NOMO-1 treated with dmso at 0.1 percent for 144 hours (cell line): ENCODE data around the gene LAMP2.
"Not testable (repeated sequence)": the region's sequence is repeated elsewhere in the genome, so short reads cannot be mapped to it uniquely, and the experiment has no call there.

Experiments used
- DNase-seq: peaks from one replicate; lab custom pipeline; 2025; ENCODE audit not compliant: unreplicated experiment; lab: John Stamatoyannopoulos, UW

The LAMP2 gene

DNA sequence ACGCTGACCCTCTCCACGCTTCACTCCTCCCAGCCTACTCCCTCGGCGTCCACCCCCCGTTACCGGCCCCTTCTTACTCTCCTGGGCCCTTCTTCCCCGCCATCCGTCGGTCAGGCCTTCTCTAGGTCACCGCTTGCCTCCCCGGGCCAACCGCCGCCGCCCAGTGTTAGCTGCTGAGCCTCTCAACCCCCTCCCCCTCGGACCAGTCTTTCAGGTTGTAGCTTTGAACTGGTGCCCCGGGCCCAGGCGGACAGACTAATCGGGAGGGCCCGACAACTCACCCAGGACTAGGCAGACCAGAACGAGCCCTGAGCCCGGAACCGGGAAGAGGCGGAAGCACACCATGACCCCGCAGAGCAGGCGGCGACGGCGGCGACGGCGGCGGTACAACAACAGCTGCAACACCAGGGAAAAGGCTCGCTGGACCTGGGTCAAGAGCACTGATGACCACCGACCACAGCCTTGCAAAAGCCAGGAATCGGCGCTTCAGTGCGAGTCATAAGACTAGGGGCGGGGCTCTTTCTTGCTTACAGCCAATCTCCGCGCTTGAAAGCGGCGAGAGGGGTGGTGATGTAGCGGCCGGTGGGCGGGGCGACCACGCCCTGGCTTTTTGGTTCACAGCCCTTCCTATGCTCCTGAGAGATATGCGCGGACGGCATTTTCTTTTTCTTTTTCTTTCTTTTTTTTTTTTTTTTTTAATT lies at the start of gene LAMP2:
TSS of gene LAMP2 (minus strand) at position 472 of the 701 bp plus-strand sequence. CDS start at position 345, 127 bp downstream.
- peak; percentile 66 for DNase-seq

DNA sequence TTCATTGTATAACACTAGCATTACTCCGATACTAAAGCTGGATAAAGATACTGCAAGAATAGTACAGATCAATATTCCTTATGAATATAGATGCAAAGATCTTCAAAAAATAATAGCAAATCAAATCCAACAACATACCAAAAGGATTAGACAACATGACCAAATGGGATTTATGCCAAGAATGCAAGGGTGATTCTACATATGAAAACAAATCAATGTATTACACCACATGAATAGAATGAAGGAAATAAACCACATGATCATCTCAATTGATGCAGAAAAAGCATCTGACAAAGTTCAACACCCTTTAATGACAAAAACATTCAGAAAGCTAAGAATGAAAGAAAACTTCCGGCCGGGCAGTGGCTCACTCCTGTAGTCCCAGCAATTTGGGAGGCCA lies 48.8 kb upstream of the LAMP2 start:
- DNase-seq: no peak

DNA sequence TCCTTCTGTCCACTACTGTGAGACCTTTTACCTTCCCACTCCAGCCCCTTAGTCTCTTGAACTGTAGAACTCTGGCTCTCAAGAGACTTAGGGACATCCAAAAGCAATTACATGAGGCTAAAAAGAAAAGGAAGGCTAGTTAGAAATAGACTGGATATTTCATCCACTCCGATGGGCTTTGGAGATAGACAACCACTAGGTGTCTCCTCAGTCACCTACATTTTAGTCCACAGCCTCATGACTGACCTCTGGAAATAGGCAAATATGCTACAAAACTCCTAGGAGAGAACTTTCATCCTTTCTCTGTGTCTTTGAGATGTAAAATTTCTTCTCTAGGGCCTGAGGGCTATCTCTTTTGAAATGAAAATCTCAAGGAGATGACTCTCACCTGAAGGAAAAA lies 45.1 kb upstream of the LAMP2 start:
- DNase-seq: no peak

DNA sequence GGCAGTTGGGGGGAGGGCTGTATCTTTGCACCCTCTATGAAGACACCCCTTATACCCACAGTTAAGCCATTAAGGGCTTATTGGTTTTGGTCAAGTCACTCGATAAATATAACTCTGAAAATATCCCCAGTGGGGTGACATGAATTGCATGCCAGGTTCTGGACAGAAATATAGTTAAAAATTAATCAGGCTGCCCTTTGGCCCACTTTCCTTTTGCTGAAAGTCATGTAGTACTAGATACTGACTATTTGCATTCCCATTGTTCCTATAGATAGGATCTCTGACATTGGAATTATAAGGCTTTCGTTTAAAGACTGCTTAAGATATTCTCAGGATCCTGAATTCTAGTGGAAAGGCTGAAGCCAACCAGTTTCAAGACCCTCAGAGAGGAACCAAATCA lies 43.5 kb upstream of the LAMP2 start:
- DNase-seq: no peak

DNA sequence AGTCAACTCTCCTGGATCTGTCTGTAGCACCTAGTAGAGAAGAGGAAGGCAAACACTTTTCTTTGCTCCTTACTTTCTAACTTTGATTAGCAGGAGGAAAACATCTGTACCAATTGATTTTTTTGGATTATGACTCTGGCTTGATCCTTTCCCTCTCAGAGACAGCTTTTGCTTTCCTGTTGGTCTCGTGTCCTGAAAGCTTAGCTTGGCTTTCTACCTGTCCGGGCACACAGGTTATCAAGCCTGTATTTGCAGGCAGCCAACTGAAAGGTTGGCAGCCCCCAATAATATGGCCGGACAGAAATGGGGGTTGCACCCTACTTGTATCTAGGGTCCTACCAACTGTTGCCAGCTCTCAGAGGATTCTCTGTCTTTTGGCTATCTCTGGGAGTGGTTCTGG lies 43.1 kb upstream of the LAMP2 start:
- DNase-seq: no peak

DNA sequence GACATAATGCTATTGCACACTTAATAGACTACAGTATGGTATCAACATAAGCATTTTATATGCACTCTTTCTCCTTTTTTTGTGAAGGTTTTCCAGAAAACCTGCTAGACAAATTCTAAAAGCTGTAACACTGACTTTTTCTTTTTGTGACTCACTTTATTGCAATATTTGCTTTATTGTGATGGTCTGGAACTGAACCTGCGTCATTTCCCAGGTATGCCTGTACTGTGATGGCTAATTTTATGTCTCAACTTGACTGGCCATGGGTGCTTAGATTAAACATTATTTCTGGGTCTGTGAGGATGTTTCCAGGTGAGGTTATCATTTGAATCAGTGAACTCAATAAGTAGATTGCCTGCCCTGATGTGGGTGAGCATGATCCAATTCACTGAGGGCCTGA lies 35.5 kb upstream of the LAMP2 start:
- DNase-seq: no peak

DNA sequence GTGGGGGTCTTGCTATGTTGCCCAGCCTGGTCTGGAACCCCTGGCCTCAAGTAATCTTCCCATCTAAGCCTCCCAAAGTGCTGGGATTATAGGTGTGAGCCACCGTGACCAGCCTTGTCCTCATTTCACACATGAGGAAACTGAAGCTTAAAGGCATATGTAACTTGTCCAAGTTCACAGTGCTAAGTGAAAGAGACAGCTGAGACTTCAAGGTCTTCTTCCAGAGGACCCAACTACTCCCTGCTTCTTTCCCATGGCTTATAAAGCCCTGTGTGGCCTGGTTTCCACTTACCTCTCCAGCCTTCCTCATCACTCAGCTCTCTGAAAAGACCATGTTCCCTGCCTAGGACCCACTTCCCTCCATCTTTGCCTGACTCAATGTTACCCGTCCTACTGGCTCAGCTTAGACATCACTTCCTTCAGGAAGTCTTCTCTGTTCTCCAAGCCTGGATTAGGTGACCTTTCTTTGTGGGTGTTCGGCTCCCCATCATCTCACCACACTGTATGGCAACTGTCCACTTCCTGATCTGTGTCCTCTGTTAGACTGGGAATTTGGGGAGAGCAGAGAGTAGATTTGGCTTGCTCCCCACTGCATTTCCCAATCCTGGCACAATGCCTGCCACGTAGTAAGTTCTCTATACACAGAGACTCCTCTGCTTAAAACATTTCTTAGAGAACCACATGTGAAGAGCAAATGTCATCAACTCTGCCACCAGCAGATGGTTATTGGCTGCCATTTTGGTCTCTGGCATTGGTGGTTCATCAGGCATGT lies 30.4 kb upstream of the LAMP2 start:
- no peak for DNase-seq

DNA sequence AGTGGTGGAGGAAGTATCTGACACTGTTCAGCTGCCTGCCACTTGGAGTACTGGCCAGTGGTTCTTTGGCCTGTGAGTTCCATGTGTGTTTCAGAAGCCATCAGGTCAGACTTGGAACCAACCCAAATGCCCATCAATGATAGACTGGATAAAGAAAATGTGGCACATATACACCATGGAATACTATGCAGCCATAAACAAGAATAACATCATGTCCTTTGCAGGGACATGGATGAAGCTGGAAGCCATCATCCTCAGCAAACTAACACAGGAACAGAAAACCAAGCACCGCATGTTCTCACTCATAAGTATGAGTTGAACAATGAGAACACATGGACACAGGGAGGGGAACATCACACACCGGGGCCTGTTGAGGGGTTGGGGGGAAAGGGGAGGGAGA lies 21.0 kb upstream of the LAMP2 start:
- DNase-seq: not testable (repeated sequence)

DNA sequence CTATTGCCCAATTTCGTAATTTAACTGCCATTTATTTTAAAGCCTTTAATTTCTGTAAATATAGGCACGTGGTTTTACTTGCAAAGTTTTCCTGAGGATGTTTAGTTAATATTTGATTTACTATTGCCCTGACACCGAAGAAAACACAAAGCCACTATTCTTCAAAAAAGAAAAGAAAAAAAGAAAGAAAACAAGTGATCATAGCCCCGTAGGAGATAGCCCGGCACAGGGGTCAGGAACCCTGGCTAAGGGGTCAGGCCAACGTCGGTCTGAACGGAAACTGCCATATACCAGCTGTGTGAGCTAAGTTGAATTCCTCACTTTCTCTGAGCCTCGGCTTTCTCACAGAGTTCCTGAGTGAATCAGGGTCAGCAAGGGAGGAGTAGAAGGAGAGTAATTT lies 17.7 kb upstream of the LAMP2 start:
- DNase-seq: no peak

DNA sequence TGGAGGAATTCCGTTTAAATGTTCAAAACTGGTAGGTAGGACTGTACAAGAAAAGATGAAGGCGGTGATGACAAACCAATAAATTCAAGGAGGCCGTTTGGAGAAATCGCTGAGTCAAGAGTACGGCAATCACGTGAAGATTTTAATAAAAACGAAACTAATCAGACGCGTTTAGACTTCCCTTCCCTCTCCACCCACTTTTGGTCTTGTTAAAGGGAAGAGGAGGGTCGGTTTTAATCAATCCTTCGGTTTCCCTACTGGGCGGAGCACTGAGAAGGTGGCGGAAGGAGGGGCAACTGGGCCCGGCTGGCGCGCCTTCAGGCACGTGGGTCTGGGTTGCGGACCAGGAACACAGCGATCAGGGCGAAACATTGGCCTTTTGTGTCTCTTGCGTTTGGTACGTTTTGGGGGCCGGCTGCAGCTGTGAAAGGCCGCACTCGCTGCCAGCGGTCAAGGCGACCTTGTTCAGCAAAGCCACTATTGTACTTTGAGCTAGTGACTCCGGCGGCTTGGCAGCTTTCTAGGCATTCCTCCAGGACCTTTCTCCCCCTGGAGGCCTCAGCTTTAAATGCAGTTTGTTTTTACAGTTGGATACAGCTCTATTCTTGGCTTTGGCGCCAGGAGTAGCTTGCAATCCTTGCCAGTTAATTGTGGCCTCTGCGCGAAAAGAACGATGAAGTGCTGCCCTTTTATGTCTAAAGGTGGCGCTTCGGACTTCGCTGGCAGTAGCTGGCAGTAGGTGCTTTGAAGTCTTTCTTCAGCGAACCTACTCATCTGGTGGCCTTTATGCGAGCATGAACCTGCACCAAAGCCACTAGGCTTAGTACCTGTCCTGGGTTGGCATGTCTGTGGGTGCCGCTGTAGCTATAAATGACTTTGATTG lies 16.8 kb upstream of the LAMP2 start:
- DNase-seq: peak; percentile 95

DNA sequence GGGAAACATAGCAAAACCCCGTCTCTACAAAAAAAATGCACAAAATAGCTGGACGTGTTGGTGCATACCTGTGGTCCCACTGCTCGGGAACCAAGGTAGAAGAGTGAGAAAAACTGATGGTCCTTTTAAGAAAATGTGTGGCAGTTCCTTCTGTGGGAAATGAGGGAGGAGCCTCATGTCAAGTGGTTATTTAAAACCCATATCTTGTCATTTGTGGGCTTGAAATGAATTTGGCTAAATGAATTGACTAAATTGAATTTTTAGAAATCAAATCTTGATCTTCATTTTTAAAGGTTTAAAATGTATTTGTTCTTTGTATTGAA lies 16.2 kb upstream of the LAMP2 start:
- no peak for DNase-seq

DNA sequence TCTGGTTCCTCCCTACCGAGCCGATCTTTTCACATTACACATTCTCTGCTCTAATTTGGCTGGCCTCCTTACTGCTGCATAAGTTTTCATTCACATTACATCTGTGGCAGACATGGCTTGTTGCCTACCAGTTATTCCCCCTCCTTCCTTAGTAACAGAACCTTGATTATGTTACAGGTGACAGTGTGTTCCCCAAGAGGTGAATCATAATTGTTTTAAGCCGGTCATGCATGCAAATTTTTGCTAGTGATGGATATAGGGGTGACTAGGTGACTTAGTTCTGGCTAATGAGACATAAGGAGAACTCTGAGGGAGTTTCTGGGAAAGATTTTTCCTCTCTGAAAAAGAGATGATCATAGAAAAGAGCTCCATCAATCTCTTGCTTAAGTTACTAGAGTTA lies 8.4 kb upstream of the LAMP2 start:
- DNase-seq: no peak

DNA sequence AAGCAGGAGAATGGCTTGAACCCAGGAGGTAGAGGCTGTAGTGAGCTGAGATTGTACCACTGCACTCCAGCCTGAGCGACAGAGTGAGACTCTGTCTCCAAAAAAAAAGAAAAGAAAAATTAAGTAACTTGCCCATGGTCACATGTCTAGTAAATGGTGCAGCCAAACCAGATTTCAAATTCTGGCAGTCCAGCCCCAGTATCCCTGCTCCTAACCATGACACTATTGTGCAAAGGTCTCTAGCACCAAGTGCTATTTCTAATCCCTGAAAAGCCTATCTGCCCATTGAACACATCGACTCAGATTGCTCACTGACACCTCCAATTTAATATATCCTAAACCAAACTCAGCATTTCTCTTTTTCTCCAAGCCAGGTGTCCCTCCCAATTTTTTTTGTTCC lies 7.6 kb upstream of the LAMP2 start:
- DNase-seq: no peak

DNA sequence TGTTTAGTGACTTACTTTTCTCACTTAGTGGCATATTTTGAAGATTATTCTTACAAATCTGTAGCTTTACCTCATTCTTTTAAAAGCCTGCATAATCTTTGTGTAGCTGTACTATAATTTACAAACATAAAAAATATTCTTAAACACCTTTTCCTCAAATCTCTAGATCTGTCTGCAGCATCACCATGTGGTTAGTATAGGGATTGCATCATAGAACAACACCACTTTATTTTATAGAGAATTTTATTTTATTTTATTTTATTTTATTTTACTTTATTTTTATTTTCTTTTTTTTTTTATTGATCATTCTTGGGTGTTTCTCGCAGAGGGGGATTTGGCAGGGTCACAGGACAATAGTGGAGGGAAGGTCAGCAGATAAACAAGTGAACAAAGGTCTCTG lies 6.4 kb upstream of the LAMP2 start:
- DNase-seq: not testable (repeated sequence)

DNA sequence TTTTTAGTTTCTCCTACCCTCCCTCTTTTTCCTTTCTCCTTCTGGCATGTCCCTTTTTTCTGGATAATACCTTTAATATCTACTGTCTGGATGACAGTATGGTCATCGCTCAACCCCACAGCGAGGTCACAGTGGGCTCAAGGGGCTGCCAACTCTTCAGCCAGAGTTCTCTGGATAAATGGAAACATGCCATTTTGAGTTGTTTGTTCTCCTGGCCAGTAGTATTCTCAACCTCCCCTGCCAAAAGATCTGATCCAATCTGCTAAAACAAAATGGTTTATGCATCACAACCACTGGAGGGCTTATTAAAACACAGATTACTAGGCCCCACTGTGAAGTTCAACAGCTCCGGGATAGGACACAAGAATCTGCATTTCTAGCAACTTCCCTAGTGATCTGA lies 5.0 kb upstream of the LAMP2 start:
- no peak for DNase-seq

DNA sequence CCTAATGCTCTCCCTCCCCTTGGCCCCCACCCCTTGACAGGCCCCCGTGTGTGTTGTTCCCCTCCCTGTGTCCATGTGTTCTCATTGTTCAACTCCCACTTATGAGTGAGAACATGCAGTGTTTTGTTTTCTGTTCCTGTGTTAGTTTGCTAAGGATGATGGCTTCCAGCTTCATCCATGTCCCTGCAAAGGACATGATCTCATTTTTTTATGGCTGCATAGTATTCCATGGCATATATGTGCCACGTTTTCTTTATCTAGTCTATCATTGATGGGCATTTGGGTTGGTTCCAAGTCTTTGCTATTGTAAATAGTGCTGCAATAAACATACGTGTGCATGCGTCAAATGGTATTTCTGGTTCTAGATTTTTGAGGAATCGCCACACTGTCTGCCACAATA lies 561 bp upstream of the LAMP2 start:
- DNase-seq: not testable (repeated sequence)

DNA sequence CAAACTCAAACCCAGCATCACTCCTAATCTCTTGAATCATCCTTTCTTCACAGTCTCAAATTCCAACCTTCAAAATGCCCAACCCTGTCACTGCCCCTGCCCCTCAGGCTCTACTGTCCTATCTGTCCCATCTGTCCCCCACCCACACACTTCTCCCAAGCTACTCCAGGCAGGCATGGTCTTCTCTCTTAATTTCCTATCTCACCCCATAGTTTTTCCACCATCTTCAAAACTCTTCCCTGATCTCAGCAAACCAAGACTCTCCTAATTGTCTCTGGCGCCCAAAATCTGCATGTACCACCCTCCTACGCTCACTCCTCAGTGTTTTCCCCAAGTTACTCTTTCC lies 644 bp downstream of the LAMP2 start:
- no peak for DNase-seq

DNA sequence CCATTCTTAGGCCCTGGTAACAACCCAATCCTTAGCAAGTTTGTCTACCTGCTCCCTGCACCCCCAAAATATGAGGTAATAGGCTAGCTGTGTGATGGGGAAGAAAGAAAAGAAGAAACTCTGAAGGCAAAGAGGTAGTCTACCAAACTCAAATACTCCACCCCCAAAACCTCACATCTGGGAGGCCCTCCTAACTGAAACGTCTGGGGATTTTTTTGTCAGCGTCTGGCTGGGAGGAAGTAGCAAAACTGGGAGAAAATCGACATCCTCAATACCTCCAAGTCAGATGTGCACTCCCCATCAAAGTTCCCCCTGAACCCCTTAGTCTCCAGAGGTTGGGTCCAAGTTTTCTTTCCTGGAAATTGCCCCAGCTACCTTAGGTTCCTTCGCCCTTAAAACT lies 1.0 kb downstream of the LAMP2 start:
- peak; percentile 16 for DNase-seq

DNA sequence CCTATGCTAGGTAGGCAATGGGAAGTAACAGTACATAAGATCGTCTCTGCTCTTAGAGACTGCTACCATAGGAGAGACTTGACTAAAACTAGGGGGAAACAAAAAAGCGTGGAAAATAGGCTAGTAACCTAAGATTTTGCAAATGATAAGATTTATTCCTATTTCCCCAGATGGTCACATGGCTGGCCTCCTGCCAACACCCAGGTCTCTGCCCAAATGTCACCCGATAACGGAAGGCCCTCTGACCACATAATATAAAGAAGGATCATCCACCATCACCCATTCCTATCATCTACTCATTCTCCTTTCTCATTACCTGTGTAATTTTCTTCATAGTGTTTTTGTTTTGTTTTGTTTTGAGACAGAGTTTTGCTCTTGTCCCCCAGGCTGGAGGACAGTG lies 4.7 kb downstream of the LAMP2 start:
- no peak for DNase-seq

DNA sequence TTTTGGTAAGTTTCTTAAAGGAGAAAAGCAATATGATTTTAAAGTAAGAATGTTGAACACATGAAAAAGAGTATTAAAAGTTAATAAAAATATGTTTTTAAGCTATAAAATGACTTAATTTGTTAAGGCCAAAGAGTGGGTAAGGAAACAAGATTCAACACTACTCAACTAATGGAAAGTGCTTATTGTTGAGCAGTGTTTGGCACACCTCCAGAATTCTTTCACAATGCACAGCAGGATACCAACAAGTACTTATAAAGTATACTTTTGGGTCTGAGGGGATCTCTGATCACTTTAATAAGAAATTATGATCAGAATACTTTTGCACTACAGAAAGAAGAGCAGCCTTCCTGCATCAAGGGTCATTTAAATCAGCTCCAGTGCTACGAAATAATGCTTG lies 5.9 kb downstream of the LAMP2 start:
- no peak for DNase-seq

DNA sequence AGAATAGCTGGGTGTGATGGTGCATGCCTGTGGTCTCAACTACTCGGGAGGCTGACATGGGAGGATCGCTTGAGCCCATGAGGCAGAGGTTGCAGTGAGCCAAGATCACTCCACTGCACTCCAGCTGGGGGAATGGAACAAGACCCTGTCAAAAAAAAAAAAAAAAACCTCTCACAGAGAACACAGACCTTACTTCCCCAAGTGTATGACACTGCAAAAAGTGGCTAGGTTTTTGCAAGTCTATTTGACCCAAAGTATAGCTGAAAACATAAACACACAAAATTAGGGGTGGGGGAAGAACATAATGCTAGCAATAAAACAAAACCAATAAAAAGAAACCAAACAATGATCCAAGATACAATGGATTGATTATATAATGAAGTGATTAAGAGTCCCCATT lies 6.7 kb downstream of the LAMP2 start:
- DNase-seq: peak; percentile 16

DNA sequence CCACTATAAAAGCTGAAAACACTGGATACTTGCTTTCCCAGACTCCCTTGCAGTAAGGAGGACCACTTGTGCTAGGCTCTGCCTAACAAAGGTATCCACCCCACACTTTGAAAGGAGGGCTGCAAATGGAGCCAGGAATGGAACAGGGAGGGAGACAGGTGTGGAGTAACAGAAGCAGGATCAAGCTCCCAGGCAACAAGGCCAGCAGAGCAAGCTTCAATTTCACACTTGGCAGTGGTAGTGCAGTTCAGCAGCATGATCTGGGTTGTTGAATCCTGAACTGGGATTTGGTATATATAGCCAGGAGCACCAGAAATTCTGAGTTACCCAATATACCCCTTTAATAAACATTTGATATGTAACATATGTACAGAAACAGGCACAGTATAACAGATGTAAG lies 9.8 kb downstream of the LAMP2 start:
- no peak for DNase-seq
